ENCODE measurements around the gene ASB6.

GRCh38 chr9:129627556-129628440, 14.2 kb downstream of the ASB6 start:
- TF ChIP-seq EZH2 (IDR thresholded peaks at IDR 0.05; ENCODE audit: insufficient read depth, poor library complexity, severe bottlenecking) (no peak), EZH2phosphoT487 (IDR thresholded peaks at IDR 0.05; ENCODE audit: insufficient read depth, low read depth) (no peak)
